GM19455 (cell line): ENCODE results near the gene EXOC6.
"Not testable (repeated sequence)": the region's sequence is repeated elsewhere in the genome, so short reads cannot be mapped to it uniquely, and the experiment has no call there.

Source experiments
- ATAC-seq: cut with Tn5 transposase; IDR thresholded peaks from one replicate; pipeline ENCODE4 v1.9.1; 2021; ENCODE audit not compliant: unreplicated experiment

The EXOC6 gene

DNA sequence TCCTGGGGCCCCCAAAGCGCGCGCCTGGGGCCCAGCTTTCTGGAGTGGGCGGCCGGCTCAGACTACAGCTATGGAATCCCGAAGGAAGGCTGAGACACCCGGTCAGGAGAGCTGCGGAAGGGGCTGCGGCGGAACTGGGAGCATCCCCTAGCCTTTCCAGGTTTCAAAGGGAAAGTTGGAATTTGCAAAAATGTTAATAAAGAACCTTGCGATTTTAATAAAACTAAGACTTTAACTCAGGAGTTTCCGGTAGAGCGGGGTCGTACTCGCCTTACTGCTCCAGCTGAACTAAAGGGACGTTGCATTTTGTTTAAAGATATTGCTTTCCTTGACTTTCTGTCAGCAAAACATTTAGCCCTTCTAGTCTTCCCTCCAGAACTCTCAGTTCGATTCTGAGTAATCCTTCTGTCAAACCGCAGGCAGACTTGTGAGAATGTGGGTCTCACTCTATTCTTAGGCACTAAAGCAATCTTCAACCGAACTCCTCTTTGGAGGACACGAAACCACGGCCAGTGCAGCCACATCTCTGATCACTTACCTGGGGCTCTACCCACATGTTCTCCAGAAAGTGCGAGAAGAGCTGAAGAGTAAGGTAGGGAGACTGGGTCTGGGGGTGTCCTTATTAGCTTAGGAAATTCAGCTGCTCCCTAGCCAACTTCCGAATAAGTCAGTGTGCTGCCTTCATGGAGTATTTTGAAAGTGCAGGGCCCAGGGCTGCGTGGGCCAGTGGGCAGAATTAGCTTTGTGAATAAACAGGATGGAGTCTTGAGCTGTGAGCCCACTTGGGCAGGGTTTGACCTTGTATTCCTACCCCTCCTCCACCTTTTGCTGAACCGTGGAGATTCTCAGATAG lies 227.3 kb downstream of the EXOC6 start:
- no peak for ATAC-seq

GRCh38 chr10:93076871-93077270 lies 228.6 kb downstream of the EXOC6 start:
- no peak for ATAC-seq

- no peak for ATAC-seq
These were observed 229.6 kb downstream of the EXOC6 start for GRCh38 chr10:93077860-93078337.

- no peak for ATAC-seq
These were observed 231.5 kb downstream of the EXOC6 start for GRCh38 chr10:93079663-93080349.

GRCh38 chr10:93080350-93081046 lies 232.2 kb downstream of the EXOC6 start:
- no peak for ATAC-seq

DNA sequence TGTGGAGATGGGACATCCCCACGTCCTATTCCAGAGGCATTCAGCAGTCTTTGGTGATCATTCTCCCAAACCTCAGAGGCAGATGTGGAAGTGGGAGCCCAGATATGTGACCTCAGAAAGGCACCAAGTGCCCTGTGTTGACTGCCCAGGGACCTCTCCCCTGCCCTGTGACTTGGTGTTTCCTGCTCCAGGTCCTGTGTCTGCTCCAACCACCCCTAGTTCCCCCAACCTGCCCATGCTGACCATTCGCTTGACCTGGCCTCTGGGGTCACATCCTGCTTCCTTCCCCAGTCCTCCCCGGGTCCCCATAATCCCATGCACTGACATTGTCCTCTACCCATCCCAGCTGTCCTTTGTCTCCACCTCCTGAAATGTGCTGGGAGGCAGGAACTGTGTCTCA lies 233.0 kb downstream of the EXOC6 start:
- ATAC-seq: no peak

DNA sequence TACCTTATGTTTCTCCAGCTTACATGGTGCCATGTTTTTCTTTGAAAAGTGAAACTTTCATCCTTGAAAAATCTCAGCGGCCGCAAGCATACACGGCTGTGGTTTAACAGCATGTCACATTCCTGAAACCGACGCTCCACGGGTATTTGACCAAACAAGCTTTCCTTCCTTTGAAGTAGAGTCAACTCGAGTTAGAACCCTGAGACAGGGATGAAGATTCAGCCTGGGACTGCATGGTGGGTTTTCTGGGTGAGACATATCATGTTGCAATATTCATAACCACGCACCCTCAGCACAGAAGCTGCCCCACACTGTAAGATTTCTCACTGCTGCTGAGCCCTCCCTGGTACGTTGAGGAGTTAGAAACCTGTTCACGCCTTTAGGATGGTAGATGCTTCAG lies 233.5 kb downstream of the EXOC6 start:
- ATAC-seq: no peak

GRCh38 chr10:93083743-93084539 lies 235.6 kb downstream of the EXOC6 start:
- no peak for ATAC-seq

- no peak for ATAC-seq
These were observed 237.0 kb downstream of the EXOC6 start for GRCh38 chr10:93085272-93085859.

DNA sequence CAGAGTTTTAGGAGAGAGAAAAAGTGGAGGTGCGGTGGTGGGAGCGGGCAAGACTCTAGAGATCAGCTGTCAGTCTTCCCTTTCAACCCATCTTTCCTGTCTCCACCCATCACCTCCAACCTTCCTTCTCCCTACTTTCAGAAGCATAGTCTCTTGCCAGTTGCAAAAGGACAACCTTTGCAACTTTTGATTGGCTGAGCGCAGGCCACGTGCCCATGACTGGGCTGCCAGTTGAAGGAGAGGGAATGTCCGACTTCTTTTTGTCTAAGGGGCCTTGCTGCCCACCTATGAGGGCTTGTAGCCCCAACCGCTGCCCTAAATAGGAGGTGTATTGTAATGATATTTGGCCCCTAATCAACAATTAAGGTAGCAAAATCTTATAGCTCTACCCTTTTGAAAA lies 238.0 kb downstream of the EXOC6 start:
- no peak for ATAC-seq

DNA sequence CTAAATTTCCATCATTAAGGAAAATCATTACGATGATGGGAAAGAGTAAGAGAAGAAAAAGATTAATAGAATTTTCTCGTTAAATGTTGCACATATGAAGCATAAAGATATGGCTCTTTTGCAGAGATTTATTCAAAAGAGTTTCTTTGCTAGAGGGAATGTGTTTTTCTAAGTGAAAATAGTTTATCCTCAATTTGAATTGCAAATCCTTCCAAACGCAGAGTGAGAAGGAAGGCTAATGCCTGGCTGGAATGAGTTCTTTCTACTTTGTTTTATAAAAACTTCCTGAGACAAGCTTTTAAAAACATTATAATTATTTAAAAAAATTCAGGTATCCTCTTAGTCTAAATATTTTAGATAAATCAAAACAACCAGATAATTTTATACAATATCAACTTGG lies 239.5 kb downstream of the EXOC6 start:
- no peak for ATAC-seq

DNA sequence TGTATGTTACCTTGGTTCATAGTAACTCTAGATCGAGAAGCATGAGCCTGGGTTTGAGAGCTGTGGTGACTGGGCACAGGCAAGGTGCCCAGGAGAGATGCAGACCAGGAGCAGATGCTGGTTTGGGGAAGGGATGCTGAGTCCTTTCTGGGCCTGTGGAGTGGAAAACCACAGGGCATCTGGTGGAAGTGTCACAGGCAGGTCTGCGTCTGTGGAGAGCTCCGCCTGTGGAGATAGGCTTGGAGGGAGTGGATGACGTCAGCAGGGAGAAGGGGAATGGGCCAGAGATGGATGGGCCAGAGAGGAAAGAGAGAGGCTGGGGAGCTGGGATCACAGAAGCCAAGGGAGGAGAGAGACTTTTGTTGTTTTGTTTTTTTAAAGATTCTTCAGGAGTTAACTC lies 240.1 kb downstream of the EXOC6 start:
- ATAC-seq: no peak

DNA sequence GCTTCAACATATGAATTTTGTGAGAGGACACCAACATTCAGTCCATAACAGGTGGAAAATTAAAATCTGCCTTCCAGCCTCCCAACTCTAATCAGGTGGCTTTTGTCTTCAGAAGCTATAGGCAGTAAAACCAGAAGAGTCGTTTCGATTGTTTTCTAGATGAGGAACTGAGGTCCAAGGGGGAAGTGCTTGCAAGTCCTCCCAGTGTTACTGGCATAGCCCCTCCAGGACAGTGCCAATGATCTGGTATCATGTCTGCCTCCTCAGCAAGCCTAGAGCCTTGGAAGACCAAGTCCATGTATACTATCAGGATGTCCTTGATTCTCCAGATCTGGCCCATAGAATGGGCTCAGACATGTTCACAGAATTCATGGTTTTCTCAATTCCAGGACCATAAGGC lies 242.3 kb downstream of the EXOC6 start:
- no peak for ATAC-seq

GRCh38 chr10:93091960-93092359 lies 243.6 kb downstream of the EXOC6 start:
- no peak for ATAC-seq

DNA sequence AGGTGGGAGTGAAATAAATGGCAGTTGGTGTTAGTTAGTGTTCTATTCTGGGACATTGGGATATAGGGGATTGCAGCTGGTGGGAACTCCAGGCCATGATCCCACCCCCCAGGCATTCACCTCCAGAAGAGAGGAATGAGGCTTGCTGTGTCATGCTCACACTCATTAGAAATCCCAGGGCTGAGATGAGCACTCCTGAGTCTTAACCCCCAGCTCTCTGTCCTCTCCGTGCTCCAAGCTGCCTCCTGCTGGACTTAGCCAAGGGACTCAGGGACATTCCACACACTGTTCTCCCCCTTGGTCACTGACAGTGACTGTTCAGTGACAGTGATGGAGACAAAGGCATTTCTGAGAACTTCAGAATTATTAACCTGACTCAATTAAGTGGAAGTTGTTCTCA lies 246.9 kb downstream of the EXOC6 start:
- no peak for ATAC-seq

GRCh38 chr10:93096901-93097300 lies 248.6 kb downstream of the EXOC6 start:
- ATAC-seq: no peak

GRCh38 chr10:93097386-93097785 lies 249.1 kb downstream of the EXOC6 start:
- no peak for ATAC-seq

DNA sequence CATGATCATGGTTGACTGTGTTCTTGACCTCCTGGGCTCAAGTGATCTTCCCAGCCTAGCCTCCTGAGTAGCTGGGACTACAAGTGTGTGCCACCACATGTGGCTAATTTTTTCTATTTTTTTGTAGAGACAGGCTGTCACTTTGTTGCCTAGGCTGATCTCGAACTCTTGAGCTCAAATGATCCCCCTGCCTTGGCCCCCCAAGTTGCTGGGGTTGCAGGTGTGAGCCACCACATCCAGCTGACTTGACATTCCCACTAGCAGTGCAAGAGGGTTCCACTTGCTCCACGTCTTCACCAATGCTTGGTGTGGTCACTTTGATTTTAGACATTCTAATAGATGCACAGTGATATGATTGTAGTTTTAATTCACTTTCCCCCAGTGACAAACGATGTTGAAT lies 250.5 kb downstream of the EXOC6 start:
- no peak for ATAC-seq

DNA sequence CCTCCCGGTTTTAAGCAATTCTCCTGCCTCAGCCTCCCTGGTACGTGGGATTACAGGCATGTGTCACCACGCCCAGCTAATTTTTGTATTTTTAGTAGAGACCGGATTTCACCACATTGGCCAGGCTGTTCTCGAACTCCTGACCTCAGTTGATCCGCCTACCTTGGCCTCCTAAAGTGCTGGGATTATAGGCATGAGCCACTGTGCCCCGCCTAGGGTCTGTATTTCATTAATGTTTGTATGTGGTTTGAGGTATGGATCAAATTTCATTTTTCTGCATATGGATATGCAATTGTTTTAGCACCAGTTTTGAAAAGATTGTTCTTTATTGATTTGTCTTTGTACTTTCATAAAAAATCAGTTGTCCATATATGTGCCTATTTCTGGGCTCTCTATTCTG lies 251.3 kb downstream of the EXOC6 start:
- ATAC-seq: no peak

DNA sequence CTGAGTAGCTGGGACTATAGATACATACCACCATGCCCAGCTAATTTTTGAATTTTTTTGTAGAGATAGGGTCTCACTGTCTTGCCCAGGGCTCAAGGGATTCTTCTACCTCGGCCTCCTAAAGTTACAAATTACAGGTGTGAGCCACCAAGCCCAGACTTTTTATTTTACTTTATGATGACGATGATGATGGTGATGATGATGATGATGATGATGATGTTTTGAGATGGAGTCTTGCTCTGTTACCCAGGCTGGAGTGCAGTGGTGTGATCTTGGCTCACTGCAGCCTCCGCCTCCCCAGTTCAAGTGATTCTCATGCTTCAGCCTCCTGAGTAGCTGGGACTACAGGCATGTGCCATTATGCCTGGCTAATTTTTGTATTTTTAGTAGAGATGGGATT lies 252.8 kb downstream of the EXOC6 start:
- ATAC-seq: not testable (repeated sequence)

DNA sequence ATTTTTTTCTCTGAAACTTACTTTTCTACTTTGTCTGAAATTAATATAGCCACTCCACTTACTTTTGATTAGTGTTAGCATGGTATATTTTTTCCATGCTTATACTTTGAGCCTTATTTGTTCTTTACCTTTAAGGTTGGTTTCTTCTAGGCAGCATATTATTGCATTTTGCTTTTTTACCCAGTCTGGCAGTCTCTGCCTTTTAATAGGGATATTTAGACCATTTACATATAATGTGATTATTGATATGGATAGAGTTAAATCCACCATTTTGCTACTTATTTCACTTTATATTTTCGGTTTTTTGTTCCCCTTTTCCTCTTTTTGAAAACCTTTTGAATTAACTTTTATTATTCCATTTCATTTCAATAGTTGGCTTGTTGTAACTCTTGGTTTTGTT lies 255.6 kb downstream of the EXOC6 start:
- ATAC-seq: no peak
